Heart left ventricle (tissue), 16 donors: Measurements from ENCODE around the gene HMCN2. TPM values are rescaled to one million over a fixed set of nuclear protein-coding genes. Genes with fewer than 3 reads are reported as not detected.
"Not testable (repeated sequence)": the region's sequence is repeated elsewhere in the genome, so short reads cannot be mapped to it uniquely, and the experiment has no call there.

Experiments
- ATAC-seq, 4 donors: fragments of 200-7000 bp; cut with Tn5 transposase; one replicate each; pipeline ENCODE4 v1.9.1; 2020 to 2022; ENCODE audit warnings: moderate library complexity in 4 of 4, mild to moderate bottlenecking in 3 of 4, moderate number of reproducible peaks in 1 of 4
- DNase-seq, 5 donors: peaks; one replicate each; pipeline ENCODE4 v3.0.0-alpha.2; 2020
- H3K27ac ChIP-seq, 12 donors: fragments of 200-600 bp; sonication (generic) in 4 of 12; one replicate each; pipeline versions ENCODE4 v1.5.0 to v1.8.0; 2016 to 2022; ENCODE audit warnings: mild to moderate bottlenecking in 2 of 12
- H3K27me3 ChIP-seq, 9 donors: fragments of 200-600 bp; sonication (generic) in 2 of 9; one replicate each; pipeline versions ENCODE4 v1.5.1 to v1.8.0; 2016 to 2022; ENCODE audit warnings: mild to moderate bottlenecking in 3 of 9
- H3K36me3 ChIP-seq, 9 donors: fragments of 200-600 bp; sonication (generic) in 2 of 9; one replicate each; pipeline versions ENCODE4 v1.5.0 to v1.8.0; 2018 to 2022; ENCODE audit warnings: mild to moderate bottlenecking in 2 of 9
- H3K4me1 ChIP-seq, 12 donors: fragments of 200-600 bp; sonication (generic) in 4 of 12; one replicate each; pipeline versions ENCODE4 v1.5.0 to v1.8.0; 2016 to 2022; ENCODE audit warnings: mild to moderate bottlenecking in 3 of 12
- H3K4me3 ChIP-seq, 12 donors: fragments of 200-600 bp; sonication (generic) in 4 of 12; one replicate each; pipeline versions ENCODE4 v1.5.0 to v1.8.0; 2017 to 2022; ENCODE audit warnings: mild to moderate bottlenecking in 9 of 12, moderate library complexity in 4 of 12
- H3K9me3 ChIP-seq, 12 donors: fragments of 200-600 bp; sonication (generic) in 4 of 12; one replicate each; pipeline versions ENCODE4 v1.5.0 to v1.8.0; 2016 to 2022; ENCODE audit warnings: mild to moderate bottlenecking in 1 of 12
- POLR2A ChIP-seq, 2 donors: fragments of 450-650 bp; IDR thresholded peaks; one replicate each; pipeline ENCODE4 v1.6.1; 2017; ENCODE audit warnings: antibody characterized with exemption in 2 of 2, mild to moderate bottlenecking in 2 of 2, moderate library complexity in 2 of 2
- WGBS, 4 donors: extraction: QIAGEN DNeasy Blood & Tissue Kit in 2 of 4; methylation state at CpG; one replicate each; pipeline versions ENCODE4 v1.1.5 to v1.1.7; 2013 to 2018; 5-methylcytosine and 5-hydroxymethylcytosine counted together
- intact Hi-C, 10 donors: fragments of 100-400 bp; cut with DNase I; formaldehyde crosslinking; loops; one replicate each; pipeline versions ENCODE4 v1.11.1 to v1.14.2; 2022
- polyA plus RNA-seq, 2 donors: library from polyadenylated mRNA; stranded (reverse); fragments of 200-250 nt; gene quantifications; one replicate each; pipeline ENCODE4 v1.2.3, GENCODE V29; 2013
- total RNA-seq, 9 donors: library from RNA; depleted of rRNA in 2 of 9; stranded (reverse); fragments of >200 nt in 2 of 9; fragmentation: NEBNext Ultra II Directional in 3 of 9; extraction: Animal tissue kit (Norgen Biotek cat#: 25700) in 3 of 9; gene quantifications; one replicate each; pipeline versions ENCODE4 v1.1.0 to v1.2.4, GENCODE V29; 2016 to 2023
- TF ChIP-seq, protein P1 (sequence below), 12 donors: fragments of 200-600 bp; sonication (generic) in 4 of 12; IDR thresholded peaks; one replicate each; pipeline versions ENCODE4 v1.5.0 to v1.8.0; 2018 to 2022; ENCODE audit warnings: antibody characterized with exemption in 12 of 12, mild to moderate bottlenecking in 5 of 12
- donor health status: ischemic (EF 13 %, LVEDD 7.1; RV severe dilation, severe dysfunction).
- donor health status: healthy with polysubstance abuse.
- donor health status: DM: no; HTN: yes; CAD: no.
- donor health status: DM: no; HTN: no; CAD: no.
- donor health status: ischemic (EF 25% LVEDD 6.9; RV normal size, moderate dysfunction).
- donor health status: ischemic (EF 25% LVEDD 5.7; RV mildly dilated, moderate dysfunction).
- donor health status: healthy.
- donor health status: DM: yes; HTN: yes; CAD: no.
- donor health status: ischemic (EF 35%, LVEDD 5.7; RV mildly dilated, moderate dysfunction).
- donor health status: nonischemic (EF 11% LVEDD 7.7; RV severe dilation, severe dysfunction).
- donor health status: DM: yes; HTN: yes; CAD: no.
- donor health status: PGD.
- donor health status: ischemic (EF 29% LVEDD 5.4; RV normal size, mild dysfunction).
- donor health status: nonischemic (EF 23%, LVEDD 6.1; RV moderate dilation, normal function).

HMCN2 gene
- total and polyA plus RNA-seq, 11 donors = 2.3 to 10.4 (median 4.3) TPM

DNA sequence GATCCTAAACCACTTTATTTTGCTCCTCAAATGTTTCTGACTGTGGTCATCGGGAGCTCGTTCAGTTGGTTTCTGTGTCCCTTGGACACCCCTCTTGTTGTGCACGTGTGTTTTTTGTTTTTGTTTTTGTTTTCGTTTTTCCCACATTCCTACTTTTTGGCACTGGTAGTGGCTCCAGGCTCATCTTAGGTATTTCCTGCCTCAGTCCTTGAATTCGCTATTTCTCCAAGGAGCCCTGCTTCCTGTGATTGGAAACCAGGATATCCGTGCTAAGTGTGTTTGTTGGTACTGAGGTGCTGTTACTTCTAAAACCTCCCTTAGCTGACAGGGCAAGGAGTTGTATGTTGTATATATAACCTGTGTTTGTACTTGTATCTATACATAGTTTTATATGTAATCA is 5.9 kb downstream of the HMCN2 start:
- intact Hi-C loops = no loop called here
- peak in 1 of 4 donors; percentile 70 for ATAC-seq
- H3K4me1 ChIP-seq = peaks cover 0 to 50% (median 5%) of the 10 kb centered on the region in 12 donors
- no peaks in the 10 kb centered on the region for H3K9me3 ChIP-seq
- WGBS, 4 donors = 46 to 59% (median 51%) methylated on average over 6 of the region's 6 CpGs
- TF ChIP-seq POLR2A (IDR thresholded peaks at IDR 0.05) = no peak
- TF ChIP-seq, protein P1, sequence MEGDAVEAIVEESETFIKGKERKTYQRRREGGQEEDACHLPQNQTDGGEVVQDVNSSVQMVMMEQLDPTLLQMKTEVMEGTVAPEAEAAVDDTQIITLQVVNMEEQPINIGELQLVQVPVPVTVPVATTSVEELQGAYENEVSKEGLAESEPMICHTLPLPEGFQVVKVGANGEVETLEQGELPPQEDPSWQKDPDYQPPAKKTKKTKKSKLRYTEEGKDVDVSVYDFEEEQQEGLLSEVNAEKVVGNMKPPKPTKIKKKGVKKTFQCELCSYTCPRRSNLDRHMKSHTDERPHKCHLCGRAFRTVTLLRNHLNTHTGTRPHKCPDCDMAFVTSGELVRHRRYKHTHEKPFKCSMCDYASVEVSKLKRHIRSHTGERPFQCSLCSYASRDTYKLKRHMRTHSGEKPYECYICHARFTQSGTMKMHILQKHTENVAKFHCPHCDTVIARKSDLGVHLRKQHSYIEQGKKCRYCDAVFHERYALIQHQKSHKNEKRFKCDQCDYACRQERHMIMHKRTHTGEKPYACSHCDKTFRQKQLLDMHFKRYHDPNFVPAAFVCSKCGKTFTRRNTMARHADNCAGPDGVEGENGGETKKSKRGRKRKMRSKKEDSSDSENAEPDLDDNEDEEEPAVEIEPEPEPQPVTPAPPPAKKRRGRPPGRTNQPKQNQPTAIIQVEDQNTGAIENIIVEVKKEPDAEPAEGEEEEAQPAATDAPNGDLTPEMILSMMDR (IDR thresholded peaks at IDR 0.05) = no peak
- no peaks in the 10 kb centered on the region for H3K36me3 ChIP-seq
- DNase-seq = no peak
- H3K27ac ChIP-seq = peak overlapping the region in 9 of 12 donors; percentile 5 to 84 (median 64)
- peak overlapping the region in 5 of 12 donors; percentile 2 to 11 (median 4) for H3K4me3 ChIP-seq
- peaks cover 0 to 7% (median 3%) of the 10 kb centered on the region in 9 donors for H3K27me3 ChIP-seq

DNA sequence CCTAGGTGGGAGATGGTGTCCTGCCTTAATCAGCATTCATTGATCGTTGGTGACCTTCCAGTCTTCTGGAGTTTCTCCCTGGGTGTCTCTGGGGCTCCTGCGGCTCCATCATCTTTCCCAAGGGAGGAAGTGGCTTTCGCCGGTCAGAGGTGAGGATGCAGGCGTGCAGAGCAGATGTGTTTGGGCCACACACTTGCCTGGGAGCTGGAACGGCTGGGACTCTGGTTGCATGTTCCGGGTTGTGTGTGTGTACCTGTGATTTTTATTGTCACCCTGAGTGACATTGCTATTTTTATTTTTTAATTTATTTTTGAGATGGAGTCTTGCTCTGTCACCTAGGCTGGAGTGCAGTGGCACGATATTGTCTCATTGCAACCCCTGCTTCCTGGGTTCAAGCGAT is 9.6 kb downstream of the HMCN2 start:
- TF ChIP-seq POLR2A (IDR thresholded peaks at IDR 0.05) = no peak
- 60 to 84% (median 68%) methylated on average over 9 of the region's 9 CpGs for WGBS, 4 donors
- Histone ChIP-seq H3K27me3 (no peaks in the 10 kb centered on the region), H3K4me3 (no peak overlapping the region), H3K4me1 (peaks cover 0 to 40% (median 2%) of the 10 kb centered on the region in 12 donors), H3K9me3 (no peaks in the 10 kb centered on the region), H3K27ac (no peak overlapping the region), H3K36me3 (no peaks in the 10 kb centered on the region)
- DNase-seq (no peak), ATAC-seq (no peak)
- intact Hi-C loops = no loop called here

DNA sequence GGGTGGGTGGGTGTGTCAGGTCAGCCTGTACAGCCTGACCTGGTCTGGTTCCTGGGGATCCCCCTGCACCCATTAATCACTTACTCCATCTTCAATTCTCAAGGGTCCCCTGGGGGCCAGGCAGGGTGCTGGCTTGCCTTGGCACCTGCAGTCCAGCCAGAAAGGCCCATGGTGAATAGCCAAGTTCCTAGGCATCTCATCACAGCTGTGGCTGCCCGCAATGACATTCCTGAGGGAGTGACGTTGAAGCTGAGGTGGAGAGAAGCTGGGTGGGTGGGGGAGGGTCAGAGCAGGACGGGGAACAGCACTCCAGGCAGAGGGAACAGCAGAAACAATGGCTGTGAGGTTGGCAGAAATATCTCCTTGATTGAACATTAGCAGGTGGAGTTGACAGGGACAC is 10.6 kb downstream of the HMCN2 start:
- Histone ChIP-seq H3K4me1 (peaks cover 0 to 31% (median 2%) of the 10 kb centered on the region in 12 donors), H3K9me3 (no peaks in the 10 kb centered on the region), H3K27ac (no peak overlapping the region), H3K4me3 (no peak overlapping the region), H3K27me3 (no peaks in the 10 kb centered on the region), H3K36me3 (no peaks in the 10 kb centered on the region)
- TF ChIP-seq, protein P1 (IDR thresholded peaks at IDR 0.05) = no peak
- no peak for TF ChIP-seq POLR2A (IDR thresholded peaks at IDR 0.05)
- intact Hi-C loops = no loop called here
- WGBS, 4 donors = 58 to 69% (median 62%) methylated on average over 3 of the region's 3 CpGs
- DNase-seq = no peak
- ATAC-seq = no peak

DNA sequence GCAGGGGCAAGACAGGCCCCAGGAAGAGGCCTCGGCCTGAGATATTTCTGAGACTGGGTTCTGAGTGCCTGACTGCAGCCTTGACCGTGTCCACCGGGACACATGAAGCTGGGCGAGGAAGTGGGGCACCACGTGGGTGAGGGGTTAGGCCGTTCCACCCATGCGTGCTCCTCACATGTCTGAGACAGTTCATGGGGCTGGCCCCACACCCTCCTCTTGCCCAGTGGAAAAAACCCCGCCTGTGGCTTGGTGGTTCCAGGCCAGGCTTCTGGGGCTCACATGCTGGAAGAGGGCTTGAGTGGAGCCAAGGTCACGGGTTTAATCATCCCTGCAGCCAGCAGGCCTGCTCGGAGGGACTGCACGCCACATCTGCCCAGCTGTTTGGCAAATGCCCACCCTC is 11.4 kb downstream of the HMCN2 start:
- no peak for DNase-seq
- Histone ChIP-seq H3K36me3 (no peaks in the 10 kb centered on the region), H3K4me1 (peaks cover 0 to 26% (median 3%) of the 10 kb centered on the region in 12 donors), H3K27me3 (no peaks in the 10 kb centered on the region), H3K27ac (peak overlapping the region in 1 of 12 donors; percentile 5), H3K4me3 (no peak overlapping the region), H3K9me3 (no peaks in the 10 kb centered on the region)
- no peak for TF ChIP-seq POLR2A (IDR thresholded peaks at IDR 0.05)
- TF ChIP-seq, protein P1 (IDR thresholded peaks at IDR 0.05) = no peak
- ATAC-seq = peak in 2 of 4 donors; percentile 15 to 41
- intact Hi-C loops = no loop called here
- 81 to 92% (median 86%) methylated on average over 4 to 11 of the region's 11 CpGs for WGBS, 4 donors

DNA sequence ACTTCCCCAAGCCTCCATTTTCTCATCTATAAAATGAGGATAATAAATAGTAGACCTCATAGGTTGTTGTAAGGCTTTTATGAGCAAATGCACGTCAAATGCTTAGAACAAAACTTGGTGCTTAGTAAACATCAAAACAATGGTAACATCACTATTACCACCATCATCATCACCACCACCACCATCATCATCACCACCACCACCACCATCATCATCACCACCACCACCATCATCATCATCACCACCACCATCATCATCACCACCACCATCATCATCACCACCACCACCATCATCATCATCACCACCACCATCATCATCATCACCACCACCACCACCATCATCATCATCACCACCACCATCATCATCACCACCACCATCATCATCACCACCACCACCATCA is 12.0 kb downstream of the HMCN2 start:
- DNase-seq, H3K27ac ChIP-seq, H3K27me3 ChIP-seq, H3K36me3 ChIP-seq, H3K4me3 ChIP-seq, ATAC-seq, intact Hi-C loops, H3K9me3 ChIP-seq: not testable (repeated sequence)
- WGBS, 4 donors = 90 to 96% (median 91%) methylated on average over 1 of the region's 1 CpG
- peaks cover 0 to 28% (median 7%) of the 10 kb centered on the region in 12 donors for H3K4me1 ChIP-seq
